SH-SY5Y (cell line): ENCODE results near the gene KLHL25.

Source experiments
- GATA2 ChIP-seq: IDR thresholded peaks from 2 replicates; pipeline ENCODE4 v1.6.1; 2011; ENCODE audit warnings: mild to moderate bottlenecking, low read depth, low read length
- GATA3 ChIP-seq: IDR thresholded peaks from 2 replicates; pipeline ENCODE4 v1.6.1; 2011; ENCODE audit warnings: low read depth, mild to moderate bottlenecking, low read length, moderate library complexity

The KLHL25 gene, protein sequence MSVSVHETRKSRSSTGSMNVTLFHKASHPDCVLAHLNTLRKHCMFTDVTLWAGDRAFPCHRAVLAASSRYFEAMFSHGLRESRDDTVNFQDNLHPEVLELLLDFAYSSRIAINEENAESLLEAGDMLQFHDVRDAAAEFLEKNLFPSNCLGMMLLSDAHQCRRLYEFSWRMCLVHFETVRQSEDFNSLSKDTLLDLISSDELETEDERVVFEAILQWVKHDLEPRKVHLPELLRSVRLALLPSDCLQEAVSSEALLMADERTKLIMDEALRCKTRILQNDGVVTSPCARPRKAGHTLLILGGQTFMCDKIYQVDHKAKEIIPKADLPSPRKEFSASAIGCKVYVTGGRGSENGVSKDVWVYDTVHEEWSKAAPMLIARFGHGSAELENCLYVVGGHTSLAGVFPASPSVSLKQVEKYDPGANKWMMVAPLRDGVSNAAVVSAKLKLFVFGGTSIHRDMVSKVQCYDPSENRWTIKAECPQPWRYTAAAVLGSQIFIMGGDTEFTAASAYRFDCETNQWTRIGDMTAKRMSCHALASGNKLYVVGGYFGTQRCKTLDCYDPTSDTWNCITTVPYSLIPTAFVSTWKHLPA

DNA sequence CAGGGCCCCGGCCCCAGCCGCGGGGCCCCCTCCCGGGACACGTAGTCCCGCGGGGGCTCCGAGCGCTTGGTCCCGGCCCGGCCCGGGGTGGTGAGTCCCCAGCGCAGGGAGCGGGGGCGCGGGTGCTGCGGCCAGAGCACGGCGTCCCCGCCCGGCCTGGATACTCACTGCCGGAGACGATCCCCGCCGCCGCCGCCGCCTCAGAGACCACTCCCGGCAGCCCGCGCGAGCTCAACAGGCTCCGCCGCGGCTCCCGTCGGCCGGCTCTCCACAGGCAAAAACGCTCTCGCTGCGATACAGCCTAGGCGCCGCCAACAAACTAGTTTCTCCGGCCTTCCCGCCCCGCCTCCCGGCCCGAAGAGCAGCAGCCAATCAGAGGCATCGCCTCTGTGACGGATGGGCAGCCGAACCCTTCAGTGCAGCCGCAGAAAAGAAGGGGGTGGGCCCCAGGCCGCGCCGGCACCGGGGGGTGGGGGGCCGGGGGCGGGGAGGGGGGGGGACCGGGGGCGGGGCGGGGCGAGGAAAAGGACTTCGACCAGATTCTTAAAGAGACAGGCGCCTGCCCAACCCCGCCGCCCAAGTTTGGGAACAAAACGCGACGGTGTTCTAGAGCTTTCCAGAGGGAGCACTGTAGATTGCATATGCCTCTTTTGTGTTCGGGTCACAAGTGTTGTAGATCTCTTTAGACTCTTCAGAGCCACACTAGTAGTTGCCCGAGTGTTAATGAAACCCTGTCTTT, at the start of gene KLHL25:
Gene KLHL25 (minus strand): TSS at position 328 of the 739 bp plus-strand sequence. CDS start 25,115 bp downstream, outside the sequence.
- TF ChIP-seq GATA2 (no peak), GATA3 (no peak)

DNA sequence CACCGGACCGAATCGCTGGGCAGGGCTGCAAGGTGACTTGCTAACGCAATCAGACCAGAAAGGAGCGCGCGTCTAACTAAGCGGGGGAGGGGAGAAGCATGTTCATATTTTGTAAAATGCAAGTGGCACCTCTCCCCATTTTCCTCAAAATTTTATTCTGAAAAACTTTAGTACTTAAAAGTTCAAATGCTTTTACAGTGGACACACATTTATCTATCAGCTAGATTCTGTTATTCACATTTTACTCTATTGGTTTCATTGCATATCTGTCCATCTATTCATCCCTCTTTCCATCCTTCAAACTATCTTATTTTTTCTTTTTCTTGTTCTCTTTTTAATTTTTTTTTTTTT, 46.1 kb upstream of the KLHL25 start:
- no peak for TF ChIP-seq GATA2
- TF ChIP-seq GATA3 = no peak

DNA sequence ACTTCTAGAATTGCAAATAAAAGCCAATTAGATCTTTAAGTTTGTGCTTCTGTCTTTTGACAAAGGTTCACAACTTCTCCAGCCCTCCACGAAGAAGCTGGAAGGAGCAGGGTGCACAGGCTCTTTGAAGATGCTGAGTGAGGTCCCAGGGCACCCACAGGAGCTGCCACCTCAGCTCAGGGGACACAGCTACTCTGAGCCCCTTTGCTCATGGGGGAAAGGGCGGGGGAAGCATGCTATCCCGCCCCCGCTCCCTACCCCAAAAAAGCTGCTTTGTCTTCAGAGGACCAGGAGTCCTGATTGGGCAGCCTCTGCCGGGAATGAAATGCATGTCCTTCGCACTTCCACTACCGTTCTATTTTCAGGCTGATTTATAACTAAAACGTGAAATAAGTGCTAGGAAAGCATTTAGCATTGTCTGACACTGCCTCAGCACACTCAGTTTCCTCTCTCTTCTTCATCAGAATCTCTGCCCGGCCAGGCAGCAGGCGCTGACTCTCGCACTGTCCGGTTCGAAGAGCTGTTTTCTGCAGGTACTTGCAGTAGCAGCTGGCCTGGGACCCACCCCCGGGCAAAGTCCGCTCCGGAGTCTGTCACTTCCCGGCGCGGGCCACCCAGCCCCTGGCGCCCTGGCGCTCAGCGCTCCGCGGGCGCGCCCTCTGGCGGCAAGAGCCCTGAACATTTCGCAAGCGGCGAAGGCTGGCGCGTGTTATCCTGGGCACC, 45.5 kb upstream of the KLHL25 start:
- TF ChIP-seq GATA2 (peak; percentile 14; the same call in 1 of the 2 replicates), GATA3 (no peak)

DNA sequence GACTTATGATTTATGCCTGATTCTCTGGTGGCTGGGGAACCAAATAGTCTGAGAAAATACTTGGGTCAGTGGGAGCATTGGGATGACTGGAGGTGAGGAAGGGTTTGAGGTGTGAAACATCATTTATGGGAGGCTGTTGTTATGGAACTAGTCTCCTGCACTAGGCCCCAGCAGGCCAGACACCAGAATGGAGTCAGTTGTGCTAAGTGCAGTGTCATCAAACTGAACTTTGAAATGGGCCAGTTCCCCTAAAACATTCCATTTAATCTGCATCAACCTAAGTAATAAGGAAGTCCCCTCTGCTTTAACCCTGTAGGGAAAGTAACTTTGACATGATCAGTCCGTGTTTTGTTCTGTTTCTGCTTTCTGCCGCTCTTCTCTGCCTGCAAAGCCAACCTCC, 44.9 kb upstream of the KLHL25 start:
- TF ChIP-seq GATA3 (no peak), GATA2 (no peak)

DNA sequence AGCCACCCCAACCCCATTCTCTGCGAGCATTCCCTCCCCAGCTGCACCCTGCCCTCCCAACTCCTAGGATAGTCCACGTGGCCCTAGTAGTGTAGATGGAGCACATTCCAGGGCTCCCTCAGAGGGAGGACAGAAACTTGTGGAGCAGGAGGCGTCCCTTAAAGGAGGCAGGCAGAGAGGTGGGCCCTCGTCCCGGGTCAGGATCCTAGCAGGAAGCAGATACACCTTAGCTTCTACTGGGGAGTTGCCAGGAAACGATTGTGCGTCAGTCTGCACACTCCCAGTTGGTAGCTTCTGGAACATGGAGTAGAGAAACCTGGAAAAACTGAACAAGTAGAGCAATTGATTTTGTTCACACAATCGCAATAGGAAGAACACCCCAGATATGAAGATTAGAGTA, 43.9 kb upstream of the KLHL25 start:
- TF ChIP-seq GATA3 = no peak

DNA sequence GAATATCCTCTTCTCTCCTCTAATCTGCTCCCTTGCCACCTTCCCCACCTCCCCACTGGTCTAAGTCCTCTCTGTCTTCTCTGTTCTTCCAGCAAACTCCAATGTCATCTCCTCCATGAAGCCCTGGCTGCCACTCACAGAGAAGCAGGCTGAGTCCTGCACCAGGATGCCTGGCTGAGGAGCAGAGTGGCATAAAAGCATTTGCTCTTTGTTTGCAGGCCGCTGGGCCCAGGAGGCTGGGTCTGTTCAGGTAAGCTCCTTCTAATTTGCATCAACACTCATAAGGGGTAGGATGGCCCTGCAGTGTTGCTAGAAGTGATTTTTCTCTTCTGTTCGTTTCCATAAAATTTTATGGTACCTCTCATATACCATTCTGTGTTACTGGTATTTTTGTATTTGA, 43.2 kb upstream of the KLHL25 start:
- TF ChIP-seq GATA3 (no peak), GATA2 (no peak)

DNA sequence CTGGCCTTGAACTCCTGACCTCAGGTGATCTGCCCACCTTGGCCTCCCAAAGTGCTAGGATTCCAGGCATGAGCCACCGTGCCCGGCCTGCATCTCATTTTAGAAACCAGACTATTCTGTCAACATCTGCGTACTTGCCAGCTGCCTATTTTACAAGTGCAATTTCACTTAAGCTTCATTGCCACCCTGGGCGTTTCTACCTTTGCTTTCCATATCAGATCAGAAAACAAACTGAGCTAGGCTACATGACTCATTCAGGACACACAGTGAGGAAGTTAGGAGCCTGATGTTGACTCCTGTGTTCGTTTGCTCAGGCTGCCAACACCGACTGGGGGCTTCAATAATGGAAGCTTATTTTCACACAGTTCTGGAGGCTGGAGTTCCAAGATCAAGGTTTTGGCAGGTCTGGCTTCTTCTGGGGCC, 42.3 kb upstream of the KLHL25 start:
- TF ChIP-seq GATA2 (no peak), GATA3 (no peak)

DNA sequence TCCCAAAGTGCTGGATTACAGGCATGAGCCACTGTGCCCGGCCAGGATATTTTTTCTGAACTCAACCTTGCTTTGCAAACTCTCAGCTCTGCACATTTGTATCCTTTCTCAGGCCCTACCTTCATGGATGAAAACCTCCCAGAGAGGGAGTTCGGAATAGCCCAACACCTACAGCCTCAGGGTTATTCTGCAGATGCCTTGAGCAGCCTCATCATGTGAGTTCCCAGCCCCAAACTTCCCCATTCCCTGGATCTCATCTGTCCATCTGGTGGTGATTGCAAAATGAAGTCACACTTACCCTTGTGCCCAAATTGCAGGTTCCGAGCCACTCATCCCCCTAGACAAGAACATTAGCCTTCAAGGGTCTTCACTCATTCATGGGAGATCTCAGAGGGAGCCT, 39.9 kb upstream of the KLHL25 start:
- TF ChIP-seq GATA3 (no peak), GATA2 (no peak)

DNA sequence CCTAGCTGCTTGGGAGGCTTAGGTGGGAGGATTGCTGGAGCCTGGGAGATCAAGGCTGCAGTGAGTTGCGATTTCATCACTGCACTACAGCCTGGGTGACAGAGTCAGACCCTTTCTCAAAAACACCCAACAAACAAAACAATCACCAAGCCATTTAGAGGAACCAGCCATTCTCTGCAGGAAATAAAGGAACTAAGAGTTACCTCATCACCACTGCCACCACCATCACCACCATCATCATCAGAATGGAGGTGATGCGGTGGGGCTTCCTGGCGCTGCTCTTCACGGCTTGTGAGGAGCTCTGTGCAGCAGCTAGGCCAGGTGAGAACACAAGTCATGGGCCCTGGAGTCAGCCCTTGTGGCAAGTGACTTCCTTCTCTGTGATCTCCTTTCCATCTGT, 37.7 kb upstream of the KLHL25 start:
- TF ChIP-seq GATA3 (no peak), GATA2 (no peak)

DNA sequence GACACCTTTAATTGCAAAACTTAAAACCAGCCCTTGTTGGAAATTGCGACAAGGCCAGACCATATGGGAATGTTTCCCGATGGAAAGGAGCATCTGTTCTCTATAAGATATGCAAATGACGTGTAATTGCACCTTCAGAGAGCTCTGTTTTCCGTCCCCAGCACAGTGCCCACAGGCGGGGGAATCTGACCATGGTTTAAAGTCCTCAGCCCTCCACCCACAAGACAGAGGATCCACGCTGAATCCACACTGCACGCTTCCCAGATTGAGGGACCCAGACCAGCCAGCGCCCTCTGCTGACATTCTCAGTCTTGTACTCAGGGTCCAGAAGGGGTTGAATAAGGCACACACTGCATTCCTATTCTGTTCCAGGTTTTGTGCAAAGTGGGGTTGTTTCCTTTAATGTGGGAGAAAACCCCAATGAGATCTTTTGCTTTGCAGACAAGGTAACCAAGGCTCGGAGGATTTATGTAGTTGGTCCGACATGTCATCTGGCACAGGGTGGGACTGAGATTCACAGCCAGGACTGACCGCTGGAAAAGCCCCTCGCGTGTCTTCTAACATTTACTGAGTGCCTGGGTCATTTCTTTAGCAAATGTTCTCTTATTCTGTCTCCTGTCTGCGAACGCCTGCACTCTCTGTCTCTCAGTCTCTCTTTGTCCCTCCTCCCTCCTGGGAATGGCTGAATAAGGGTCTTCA, 36.8 kb upstream of the KLHL25 start:
- TF ChIP-seq GATA2 (no peak), GATA3 (no peak)

DNA sequence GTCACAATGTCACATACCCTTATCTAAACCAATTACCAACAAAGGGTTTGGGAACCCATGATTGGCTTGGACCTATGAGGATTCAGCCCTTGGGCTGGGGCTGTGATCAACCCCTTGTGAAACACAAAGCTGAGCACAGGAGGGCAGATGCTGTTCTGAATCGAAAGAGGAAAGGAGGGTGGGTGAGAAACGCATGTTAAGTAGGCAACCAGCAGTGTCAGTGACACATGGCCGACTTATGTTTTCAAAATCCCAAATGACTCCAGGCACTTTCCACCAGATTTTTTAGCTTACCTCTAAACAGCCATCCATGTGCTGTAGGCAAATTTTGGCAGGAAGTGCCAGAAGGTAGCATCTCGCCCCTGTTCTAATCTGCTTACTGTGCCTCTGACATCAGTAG, 34.1 kb upstream of the KLHL25 start:
- TF ChIP-seq GATA3 = no peak

DNA sequence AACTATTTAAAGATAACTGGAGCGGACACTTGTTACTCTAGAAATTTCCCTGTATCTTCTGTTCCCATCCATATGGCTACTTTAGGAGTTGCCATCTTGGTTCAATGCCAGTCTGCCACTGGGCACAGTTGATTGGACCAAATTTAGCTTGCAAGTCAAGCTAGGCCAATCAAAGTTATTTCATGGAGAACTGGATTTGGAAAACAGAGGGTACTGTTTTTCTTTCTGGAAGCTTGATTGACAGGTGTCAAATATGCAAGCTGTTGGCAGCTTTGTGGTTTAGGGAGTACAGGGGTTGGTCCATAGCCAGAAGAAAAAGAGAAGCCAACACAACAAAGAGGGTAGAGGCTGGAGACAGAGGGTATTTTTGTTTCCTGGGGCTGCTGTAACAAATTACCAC, 33.4 kb upstream of the KLHL25 start:
- TF ChIP-seq GATA2 (no peak), GATA3 (no peak)

DNA sequence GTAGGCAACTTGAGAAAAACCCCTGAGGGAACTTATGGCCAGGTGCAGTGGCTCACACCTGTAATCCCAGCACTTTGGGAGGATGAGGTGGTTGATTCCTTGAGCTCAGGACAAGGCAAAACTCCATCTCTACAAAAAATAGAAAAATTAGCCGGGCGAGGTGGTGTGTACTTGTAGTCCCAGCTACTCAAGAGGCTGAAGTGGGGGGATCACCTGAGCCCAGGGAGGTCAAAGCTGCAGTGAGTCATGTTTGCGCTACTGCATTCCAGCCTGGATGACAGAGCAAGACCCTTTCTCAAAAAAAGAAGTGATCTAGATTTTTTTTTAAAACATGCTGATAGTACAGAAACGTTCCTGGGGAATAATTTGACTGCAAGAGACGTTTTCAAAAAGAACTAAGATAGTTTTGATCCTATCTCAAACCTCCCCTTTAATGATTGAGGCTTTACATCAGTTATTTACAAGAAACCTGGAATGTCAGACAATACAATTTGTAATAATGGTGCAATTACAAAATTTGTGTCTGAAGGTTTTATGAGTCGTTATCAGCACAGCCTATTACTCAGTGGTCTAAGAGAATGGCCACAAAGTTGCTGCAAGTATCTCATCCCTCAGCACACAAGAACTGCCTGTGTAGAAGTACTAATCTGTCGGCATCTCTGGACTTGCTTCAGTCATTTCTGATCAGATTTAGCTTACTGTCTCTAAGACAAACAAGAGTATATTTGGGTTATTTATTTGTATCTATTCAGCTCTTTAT, 32.2 kb upstream of the KLHL25 start:
- TF ChIP-seq GATA3 = no peak
- no peak for TF ChIP-seq GATA2

DNA sequence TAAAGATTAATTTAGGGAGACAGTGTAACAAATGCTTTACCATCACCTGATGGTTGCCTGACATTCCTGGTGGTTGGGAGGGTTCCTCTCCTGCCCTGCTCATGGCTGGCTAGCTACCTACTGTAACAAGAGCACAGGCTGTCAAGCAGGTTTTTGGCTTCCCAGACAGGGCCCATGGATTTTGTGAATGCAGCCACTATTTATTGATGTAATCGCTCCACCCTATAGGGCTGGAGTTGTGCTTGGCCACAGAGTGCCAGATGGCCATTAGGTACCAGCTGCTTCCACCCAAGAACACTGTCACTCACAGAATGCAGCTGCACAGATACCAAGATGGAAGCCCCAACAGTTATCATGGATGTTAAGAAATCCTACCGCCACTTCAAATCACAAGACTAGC, 31.0 kb upstream of the KLHL25 start:
- TF ChIP-seq GATA3 (no peak), GATA2 (no peak)
